PFSK-1 (cell line): Measurements from ENCODE around the gene CTNNBL1.

Source experiments
- FOXP2 ChIP-seq: optimal IDR thresholded peaks from 2 replicates; pipeline ENCODE3; 2011; ENCODE audit warnings: borderline replicate concordance, control low read depth, inconsistent platforms; ENCODE audit not compliant: insufficient read depth; ENCODE audit errors: extremely low read length, extremely low read depth
- POLR2AphosphoS5 ChIP-seq: IDR thresholded peaks from 2 replicates; pipeline ENCODE4 v1.6.1; 2012; ENCODE audit warnings: low read depth, mild to moderate bottlenecking, control low read depth, low read length, moderate library complexity
- SIN3A ChIP-seq: IDR thresholded peaks from 2 replicates; pipeline ENCODE4 v1.6.1; 2012; ENCODE audit warnings: mild to moderate bottlenecking, low read length, moderate library complexity, borderline replicate concordance; ENCODE audit not compliant: insufficient read depth
- TAF1 ChIP-seq: IDR thresholded peaks from 2 replicates; pipeline ENCODE4 v1.6.1; 2012; ENCODE audit warnings: low read length, control low read depth, borderline replicate concordance; ENCODE audit not compliant: insufficient read depth
- TF ChIP-seq, protein P1 (sequence below), 2 experiments: IDR thresholded peaks; 2 replicates each; pipeline versions ENCODE4 v1.6.1 to v1.8.0; 2011 to 2012; ENCODE audit warnings: low read depth in 2 of 2, low read length in 2 of 2, control low read depth in 1 of 2, inconsistent platforms in 1 of 2, mild to moderate bottlenecking in 1 of 2, moderate library complexity in 1 of 2; ENCODE audit not compliant: insufficient read depth in 1 of 2

CTNNBL1 gene

DNA sequence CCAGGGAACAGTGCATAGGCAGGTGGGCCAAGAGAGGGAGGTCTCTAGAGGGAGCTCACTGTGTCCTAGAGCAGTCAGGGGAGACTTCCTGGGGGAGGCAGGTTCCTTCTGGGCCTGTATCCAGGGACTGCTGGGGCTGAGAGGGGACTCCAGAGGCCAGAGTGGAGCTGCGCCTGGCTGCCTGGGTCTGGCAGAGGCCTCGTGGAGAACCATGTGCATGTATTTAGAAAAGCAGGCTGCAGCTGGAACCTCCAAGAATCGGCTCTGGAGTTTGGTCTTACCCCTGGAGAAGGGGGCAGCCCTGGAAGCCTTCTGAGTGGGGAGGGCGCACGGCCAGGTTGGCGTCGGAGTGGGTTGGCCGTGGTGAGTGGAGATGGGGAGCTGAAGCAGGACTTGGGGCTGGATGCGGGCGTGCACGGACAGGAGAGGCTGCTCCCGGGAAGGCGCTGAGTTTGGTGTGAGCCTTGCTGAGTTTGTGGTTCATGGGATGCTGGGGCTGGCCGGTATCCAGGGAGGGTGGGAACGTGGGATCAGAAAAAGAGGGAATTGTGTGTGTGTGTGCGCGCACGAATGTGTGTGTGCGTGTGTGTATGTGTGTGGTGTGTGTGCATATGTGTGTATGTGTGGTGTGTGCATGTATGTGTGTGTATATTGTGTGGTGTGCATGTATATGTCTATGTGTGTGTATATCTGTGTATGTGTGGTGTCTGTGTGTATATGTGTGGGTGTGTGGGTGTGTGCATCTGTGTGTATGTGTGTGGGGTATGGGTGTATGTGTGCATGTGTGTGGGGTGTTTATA is 219.9 kb downstream of the CTNNBL1 start:
- TF ChIP-seq, protein P1, sequence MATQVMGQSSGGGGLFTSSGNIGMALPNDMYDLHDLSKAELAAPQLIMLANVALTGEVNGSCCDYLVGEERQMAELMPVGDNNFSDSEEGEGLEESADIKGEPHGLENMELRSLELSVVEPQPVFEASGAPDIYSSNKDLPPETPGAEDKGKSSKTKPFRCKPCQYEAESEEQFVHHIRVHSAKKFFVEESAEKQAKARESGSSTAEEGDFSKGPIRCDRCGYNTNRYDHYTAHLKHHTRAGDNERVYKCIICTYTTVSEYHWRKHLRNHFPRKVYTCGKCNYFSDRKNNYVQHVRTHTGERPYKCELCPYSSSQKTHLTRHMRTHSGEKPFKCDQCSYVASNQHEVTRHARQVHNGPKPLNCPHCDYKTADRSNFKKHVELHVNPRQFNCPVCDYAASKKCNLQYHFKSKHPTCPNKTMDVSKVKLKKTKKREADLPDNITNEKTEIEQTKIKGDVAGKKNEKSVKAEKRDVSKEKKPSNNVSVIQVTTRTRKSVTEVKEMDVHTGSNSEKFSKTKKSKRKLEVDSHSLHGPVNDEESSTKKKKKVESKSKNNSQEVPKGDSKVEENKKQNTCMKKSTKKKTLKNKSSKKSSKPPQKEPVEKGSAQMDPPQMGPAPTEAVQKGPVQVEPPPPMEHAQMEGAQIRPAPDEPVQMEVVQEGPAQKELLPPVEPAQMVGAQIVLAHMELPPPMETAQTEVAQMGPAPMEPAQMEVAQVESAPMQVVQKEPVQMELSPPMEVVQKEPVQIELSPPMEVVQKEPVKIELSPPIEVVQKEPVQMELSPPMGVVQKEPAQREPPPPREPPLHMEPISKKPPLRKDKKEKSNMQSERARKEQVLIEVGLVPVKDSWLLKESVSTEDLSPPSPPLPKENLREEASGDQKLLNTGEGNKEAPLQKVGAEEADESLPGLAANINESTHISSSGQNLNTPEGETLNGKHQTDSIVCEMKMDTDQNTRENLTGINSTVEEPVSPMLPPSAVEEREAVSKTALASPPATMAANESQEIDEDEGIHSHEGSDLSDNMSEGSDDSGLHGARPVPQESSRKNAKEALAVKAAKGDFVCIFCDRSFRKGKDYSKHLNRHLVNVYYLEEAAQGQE (IDR thresholded peaks at IDR 0.05; ENCODE audit: insufficient read depth in 1 of 2, low read depth in 2 of 2, low read length in 2 of 2) = no peak
- TF ChIP-seq POLR2AphosphoS5 (no peak), TAF1 (no peak), FOXP2 (no peak), SIN3A (no peak)

DNA sequence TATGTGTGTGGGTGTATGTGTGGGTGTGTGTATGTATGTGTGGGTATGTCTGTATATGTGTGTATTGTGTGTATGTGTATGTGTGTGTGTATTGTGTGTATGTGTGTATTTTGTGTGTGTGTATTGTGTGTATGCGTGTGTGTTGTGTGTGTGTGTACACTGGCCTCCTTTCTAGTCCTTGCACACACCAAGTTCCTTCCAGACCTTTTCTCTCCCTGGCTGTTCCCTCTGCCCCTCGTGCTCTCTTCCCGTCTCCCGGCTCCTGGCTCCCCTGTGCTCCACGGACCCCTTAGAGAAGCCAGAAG is 220.5 kb downstream of the CTNNBL1 start:
- TF ChIP-seq, protein P1 (IDR thresholded peaks at IDR 0.05; ENCODE audit: insufficient read depth in 1 of 2, low read depth in 2 of 2, low read length in 2 of 2) = no peak
- no peak for TF ChIP-seq POLR2AphosphoS5
- TF ChIP-seq SIN3A = no peak
- no peak for TF ChIP-seq TAF1
- TF ChIP-seq FOXP2 = no peak

DNA sequence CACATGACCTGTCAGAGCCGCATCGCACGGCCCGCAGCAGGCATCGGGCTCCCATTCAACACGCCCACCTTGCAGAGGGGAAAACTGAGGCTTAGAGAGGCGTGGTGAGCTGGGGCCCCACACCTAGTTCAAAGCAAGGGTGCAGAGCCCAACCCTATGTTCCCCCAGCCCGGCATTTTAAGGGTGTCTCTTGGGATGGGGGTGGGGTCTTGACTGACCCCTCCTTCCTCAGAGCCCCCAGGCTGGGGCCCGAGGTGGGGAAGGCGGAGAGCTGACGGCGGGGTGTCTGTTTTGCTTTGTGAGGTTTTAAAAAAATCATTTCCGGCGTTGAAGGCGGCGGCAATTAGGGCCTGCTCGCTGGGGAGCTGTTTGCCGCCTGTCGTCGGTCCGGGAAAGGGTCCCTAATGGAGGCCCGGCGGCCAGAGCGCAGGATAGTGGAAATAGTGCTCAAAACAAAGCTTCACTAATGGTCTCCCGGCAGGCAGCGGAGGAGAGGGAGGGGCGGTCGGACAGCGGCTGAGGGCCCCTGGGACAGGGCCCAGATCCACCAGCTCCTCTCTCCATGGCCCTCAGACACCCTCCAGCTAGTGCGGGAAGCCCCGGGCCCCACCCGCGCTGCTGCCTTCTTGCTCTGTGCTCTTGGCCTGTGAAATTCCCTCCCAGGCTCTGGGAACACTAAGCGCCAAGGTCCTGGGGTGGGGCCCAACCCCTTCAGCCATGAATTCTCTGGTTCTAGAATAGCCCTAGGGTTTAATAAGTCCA is 221.0 kb downstream of the CTNNBL1 start:
- no peak for TF ChIP-seq POLR2AphosphoS5
- TF ChIP-seq FOXP2 = no peak
- TF ChIP-seq SIN3A = no peak
- TF ChIP-seq, protein P1 (IDR thresholded peaks at IDR 0.05; ENCODE audit: insufficient read depth in 1 of 2, low read depth in 2 of 2, low read length in 2 of 2) = no peak
- no peak for TF ChIP-seq TAF1

DNA sequence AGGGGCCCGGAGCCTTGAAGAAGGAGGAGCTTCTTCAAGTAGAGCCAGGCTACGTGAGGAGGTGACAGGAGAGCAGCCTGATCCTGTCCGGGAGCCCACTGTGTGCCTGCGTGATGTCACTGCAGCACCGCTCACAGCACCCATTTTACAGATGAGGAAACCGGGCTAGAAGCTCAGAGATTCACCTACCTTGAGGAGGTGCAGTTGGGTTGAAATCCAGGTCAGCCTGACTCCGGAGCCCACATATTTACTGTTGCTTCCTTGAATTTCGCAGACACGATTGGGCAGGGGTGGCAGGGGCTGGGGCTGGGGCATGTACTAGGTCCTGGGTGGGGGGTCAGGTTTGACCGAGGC is 221.6 kb downstream of the CTNNBL1 start:
- TF ChIP-seq POLR2AphosphoS5 (no peak), SIN3A (no peak), FOXP2 (no peak), TAF1 (no peak)
- TF ChIP-seq, protein P1 (IDR thresholded peaks at IDR 0.05; ENCODE audit: insufficient read depth in 1 of 2, low read depth in 2 of 2, low read length in 2 of 2) = no peak
